GM06990 (cell line): ENCODE results near the gene EIF4ENIF1.

ENCODE experiments used
- DNase-seq: peaks from one replicate; pipeline ENCODE4 v3.0.0-alpha.2; 2011; ENCODE audit not compliant: insufficient read length; ENCODE audit errors: extremely low read depth
- H3K27me3 ChIP-seq: replicated peaks from 2 replicates; pipeline ENCODE4 v1.6.0; 2011; ENCODE audit warnings: low read length; ENCODE audit not compliant: control insufficient read depth, insufficient read depth
- H3K36me3 ChIP-seq: 2 replicates; pipeline ENCODE4 v1.5.1; 2011; ENCODE audit warnings: low read length; ENCODE audit not compliant: control insufficient read depth, insufficient read depth
- H3K4me3 ChIP-seq: replicated peaks from 2 replicates; pipeline ENCODE4 v1.5.1; 2011; ENCODE audit warnings: low read depth, mild to moderate bottlenecking, control low read depth, low read length
- CTCF ChIP-seq: IDR thresholded peaks from 2 replicates; pipeline ENCODE4 v1.5.1; 2011; ENCODE audit warnings: low read length, control low read depth, mild to moderate bottlenecking, inconsistent platforms; ENCODE audit not compliant: insufficient read depth, poor library complexity, severe bottlenecking

Gene EIF4ENIF1

GRCh38 chr22:31475800-31476199 is 13.8 kb downstream of the EIF4ENIF1 start:
- Histone ChIP-seq H3K4me3 (no peak overlapping the region), H3K27me3 (no peaks in the 10 kb centered on the region), H3K36me3 (no peaks in the 10 kb centered on the region; the same call in none of the 2 replicates)
- no peak for TF ChIP-seq CTCF
- no peak for DNase-seq

GRCh38 chr22:31474743-31475142 is 14.9 kb downstream of the EIF4ENIF1 start:
- no peak overlapping the region for H3K4me3 ChIP-seq
- no peak for DNase-seq
- TF ChIP-seq CTCF: no peak
- no peaks in the 10 kb centered on the region; the same call in 1 of the 2 replicates for H3K36me3 ChIP-seq
- no peaks in the 10 kb centered on the region for H3K27me3 ChIP-seq

GRCh38 chr22:31465307-31465706 is 24.3 kb downstream of the EIF4ENIF1 start:
- Histone ChIP-seq H3K27me3 (no peaks in the 10 kb centered on the region), H3K4me3 (no peak overlapping the region), H3K36me3 (peaks cover 14% of the 10 kb centered on the region)
- TF ChIP-seq CTCF: no peak
- no peak for DNase-seq

GRCh38 chr22:31461699-31462098 is 27.9 kb downstream of the EIF4ENIF1 start:
- no peak overlapping the region for H3K4me3 ChIP-seq
- no peak for DNase-seq
- no peaks in the 10 kb centered on the region for H3K27me3 ChIP-seq
- peaks cover 12% of the 10 kb centered on the region for H3K36me3 ChIP-seq
- no peak for TF ChIP-seq CTCF

GRCh38 chr22:31451709-31452571 is 37.7 kb downstream of the EIF4ENIF1 start:
- peak; percentile 61 for TF ChIP-seq CTCF
- no peaks in the 10 kb centered on the region for H3K27me3 ChIP-seq
- peaks cover 11% of the 10 kb centered on the region for H3K36me3 ChIP-seq
- H3K4me3 ChIP-seq: no peak overlapping the region
- DNase-seq: peak; percentile 25
